Body of pancreas (tissue), 4 donors: ENCODE data around the gene TSHZ3.

Experiments used
- POLR2A ChIP-seq, 3 donors: fragments of 450-650 bp; IDR thresholded peaks; one replicate each; pipeline ENCODE4 v1.6.1; 2016; ENCODE audit warnings: antibody characterized with exemption in 3 of 3, mild to moderate bottlenecking in 2 of 3
- TF ChIP-seq, protein P1 (sequence below), 7 experiments: fragments of 450-650 bp in 4 of 7; fragments of 200-600 bp in 3 of 7; sonication (generic) in 3 of 7; IDR thresholded peaks; one replicate each; pipeline ENCODE4 v1.5.1; 2016 to 2019; ENCODE audit warnings: antibody characterized with exemption in 7 of 7

DNA sequence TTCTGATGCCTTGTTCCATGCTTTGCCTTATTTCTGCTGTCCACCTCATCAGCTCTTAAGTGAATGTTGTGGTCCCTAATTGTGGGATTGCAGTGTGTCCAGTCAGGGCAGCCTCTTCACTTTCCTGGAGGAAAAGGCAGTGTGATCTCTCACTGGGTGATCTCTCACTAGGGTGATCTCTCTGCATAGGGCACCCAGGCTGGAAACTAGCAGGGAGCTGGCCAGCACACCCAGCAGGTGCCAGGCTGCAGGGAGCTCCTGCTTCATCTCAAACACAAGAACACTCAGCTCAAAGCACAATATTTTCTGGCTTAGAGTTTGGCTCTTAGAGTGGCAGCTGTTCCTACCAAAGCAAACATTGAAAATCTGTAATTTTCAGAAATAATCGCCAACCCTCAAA, 36.5 kb upstream of the TSHZ3 start:
- TF ChIP-seq, protein P1, sequence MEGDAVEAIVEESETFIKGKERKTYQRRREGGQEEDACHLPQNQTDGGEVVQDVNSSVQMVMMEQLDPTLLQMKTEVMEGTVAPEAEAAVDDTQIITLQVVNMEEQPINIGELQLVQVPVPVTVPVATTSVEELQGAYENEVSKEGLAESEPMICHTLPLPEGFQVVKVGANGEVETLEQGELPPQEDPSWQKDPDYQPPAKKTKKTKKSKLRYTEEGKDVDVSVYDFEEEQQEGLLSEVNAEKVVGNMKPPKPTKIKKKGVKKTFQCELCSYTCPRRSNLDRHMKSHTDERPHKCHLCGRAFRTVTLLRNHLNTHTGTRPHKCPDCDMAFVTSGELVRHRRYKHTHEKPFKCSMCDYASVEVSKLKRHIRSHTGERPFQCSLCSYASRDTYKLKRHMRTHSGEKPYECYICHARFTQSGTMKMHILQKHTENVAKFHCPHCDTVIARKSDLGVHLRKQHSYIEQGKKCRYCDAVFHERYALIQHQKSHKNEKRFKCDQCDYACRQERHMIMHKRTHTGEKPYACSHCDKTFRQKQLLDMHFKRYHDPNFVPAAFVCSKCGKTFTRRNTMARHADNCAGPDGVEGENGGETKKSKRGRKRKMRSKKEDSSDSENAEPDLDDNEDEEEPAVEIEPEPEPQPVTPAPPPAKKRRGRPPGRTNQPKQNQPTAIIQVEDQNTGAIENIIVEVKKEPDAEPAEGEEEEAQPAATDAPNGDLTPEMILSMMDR (IDR thresholded peaks at IDR 0.05), result no peak
- no peak for TF ChIP-seq POLR2A (IDR thresholded peaks at IDR 0.05)
